Common myeloid progenitor, CD34-positive (primary cell): ENCODE measurements around the gene CLEC2D.
"Not testable (repeated sequence)": the region's sequence is repeated elsewhere in the genome, so short reads cannot be mapped to it uniquely, and the experiment has no call there.

Experiments used
- CTCF ChIA-PET: fragments of 350-600 bp; sonication (Branson Sonifier 250); formaldehyde crosslinking; loops from one replicate; lab custom pipeline; 2021; ENCODE audit warnings: antibody characterized with exemption; lab: Charles Lee
- POLR2A ChIA-PET: fragments of 350-600 bp; sonication (Branson Sonifier 250); formaldehyde crosslinking; loops from one replicate; lab custom pipeline; 2021; ENCODE audit warnings: antibody characterized with exemption; lab: Charles Lee
- DNase-seq, 3 donors: peaks; one replicate each; pipeline versions ENCODE4 v3.0.0 to v3.0.0-alpha.2; 2013
- H3K27ac ChIP-seq, 2 experiments: 1 replicate in 1 of 2; 2 replicates in 1 of 2; pipeline ENCODE4 v1.7.0; 2013; ENCODE audit warnings: inconsistent platforms in 2 of 2, low read length in 2 of 2, mild to moderate bottlenecking in 2 of 2, low read depth in 1 of 2, moderate library complexity in 1 of 2; ENCODE audit not compliant: severe bottlenecking in 2 of 2, insufficient read depth in 1 of 2, poor library complexity in 1 of 2
- H3K27me3 ChIP-seq, 5 experiments: replicated peaks in 2 of 5; 1 replicate in 3 of 5; 2 replicates in 2 of 5; pipeline versions ENCODE4 v1.6.1 to v1.7.0; 2013; ENCODE audit warnings: low read length in 4 of 5, mild to moderate bottlenecking in 2 of 5, moderate library complexity in 2 of 5, inconsistent platforms in 1 of 5; ENCODE audit not compliant: insufficient read depth in 5 of 5, control insufficient read depth in 4 of 5
- H3K36me3 ChIP-seq, 4 experiments: 1 replicate in 2 of 4; 2 replicates in 2 of 4; pipeline versions ENCODE4 v1.6.1 to v1.7.0; 2013; ENCODE audit warnings: low read length in 3 of 4, control low read depth in 1 of 4, mild to moderate bottlenecking in 1 of 4; ENCODE audit not compliant: control insufficient read depth in 4 of 4, insufficient read depth in 4 of 4
- H3K4me1 ChIP-seq, 4 experiments: 1 replicate in 3 of 4; 2 replicates in 1 of 4; pipeline versions ENCODE4 v1.6.1 to v1.7.1; 2013; ENCODE audit warnings: low read length in 3 of 4, mild to moderate bottlenecking in 3 of 4, control low read depth in 1 of 4, inconsistent platforms in 1 of 4, moderate library complexity in 1 of 4; ENCODE audit not compliant: control insufficient read depth in 4 of 4, insufficient read depth in 4 of 4; ENCODE audit errors: control extremely low read depth in 1 of 4
- H3K4me3 ChIP-seq, 7 experiments: 1 replicate in 4 of 7; 2 replicates in 3 of 7; pipeline versions ENCODE4 v1.5.1 to v1.7.0; 2013; ENCODE audit warnings: mild to moderate bottlenecking in 7 of 7, low read length in 6 of 7, moderate library complexity in 6 of 7, inconsistent platforms in 2 of 7, low read depth in 2 of 7, control low read depth in 1 of 7; ENCODE audit not compliant: insufficient read depth in 4 of 7, control insufficient read depth in 1 of 7; ENCODE audit errors: extremely low read depth in 1 of 7
- H3K9me3 ChIP-seq, 5 experiments: 1 replicate in 4 of 5; 2 replicates in 1 of 5; pipeline versions ENCODE4 v1.6.1 to v1.7.1; 2013; ENCODE audit warnings: low read length in 4 of 5, mild to moderate bottlenecking in 2 of 5, inconsistent platforms in 1 of 5, low read depth in 1 of 5, moderate library complexity in 1 of 5; ENCODE audit not compliant: control insufficient read depth in 4 of 5, insufficient read depth in 2 of 5; ENCODE audit errors: control extremely low read depth in 1 of 5
- WGBS: methylation state at CpG from one replicate; pipeline ENCODE4 v1.1.5; 2013; ENCODE audit not compliant: insufficient coverage; 5-methylcytosine and 5-hydroxymethylcytosine counted together

Gene CLEC2D

GRCh38 chr12:9644985-9645551 is 24.4 kb upstream of the CLEC2D start:
- POLR2A ChIA-PET, DNase-seq, H3K27me3 ChIP-seq, H3K27ac ChIP-seq, CTCF ChIA-PET: not testable (repeated sequence)
- H3K4me3 ChIP-seq = peak overlapping the region in 1 of 7 experiments; percentile 11
- H3K36me3 ChIP-seq = peaks cover 0 to 20% (median 3%) of the 10 kb centered on the region in 4 experiments
- WGBS = no CpG with 5 or more reads among the region's 1 CpG
- peaks cover 5 to 32% (median 28%) of the 10 kb centered on the region in 4 experiments for H3K4me1 ChIP-seq
- peaks cover 0 to 16% (median 5%) of the 10 kb centered on the region in 5 experiments for H3K9me3 ChIP-seq

- peak overlapping the region; percentile 42 to 98 (median 76) for H3K4me3 ChIP-seq
- H3K9me3 ChIP-seq = peaks cover 0 to 11% (median 2%) of the 10 kb centered on the region in 5 experiments
- DNase-seq = peak in 2 of 3 donors; percentile 38 to 55
- no peaks in the 10 kb centered on the region for H3K27me3 ChIP-seq
- peaks cover 11 to 53% (median 46%) of the 10 kb centered on the region in 4 experiments for H3K4me1 ChIP-seq
- POLR2A ChIA-PET = interaction anchor here (0.6 to 1.3 kb wide), 2 partner anchors 167 to 1534 kb away, joined by 3 read pairs; no protein-coding TSS in a partner anchor
- CTCF ChIA-PET = interaction anchor here (0.7 to 3.1 kb wide), 9 partner anchors 12 to 95 kb away, joined by 3 to 14 read pairs (median 5); no protein-coding TSS in a partner anchor
- peak overlapping the region; percentile 73 to 86 for H3K27ac ChIP-seq
- peaks cover 0 to 4% (median 0%) of the 10 kb centered on the region in 4 experiments for H3K36me3 ChIP-seq
- 51% methylated on average over 12 of the region's 13 CpGs for WGBS
These were observed 22.4 kb upstream of the CLEC2D start for GRCh38 chr12:9646794-9647781.

DNA sequence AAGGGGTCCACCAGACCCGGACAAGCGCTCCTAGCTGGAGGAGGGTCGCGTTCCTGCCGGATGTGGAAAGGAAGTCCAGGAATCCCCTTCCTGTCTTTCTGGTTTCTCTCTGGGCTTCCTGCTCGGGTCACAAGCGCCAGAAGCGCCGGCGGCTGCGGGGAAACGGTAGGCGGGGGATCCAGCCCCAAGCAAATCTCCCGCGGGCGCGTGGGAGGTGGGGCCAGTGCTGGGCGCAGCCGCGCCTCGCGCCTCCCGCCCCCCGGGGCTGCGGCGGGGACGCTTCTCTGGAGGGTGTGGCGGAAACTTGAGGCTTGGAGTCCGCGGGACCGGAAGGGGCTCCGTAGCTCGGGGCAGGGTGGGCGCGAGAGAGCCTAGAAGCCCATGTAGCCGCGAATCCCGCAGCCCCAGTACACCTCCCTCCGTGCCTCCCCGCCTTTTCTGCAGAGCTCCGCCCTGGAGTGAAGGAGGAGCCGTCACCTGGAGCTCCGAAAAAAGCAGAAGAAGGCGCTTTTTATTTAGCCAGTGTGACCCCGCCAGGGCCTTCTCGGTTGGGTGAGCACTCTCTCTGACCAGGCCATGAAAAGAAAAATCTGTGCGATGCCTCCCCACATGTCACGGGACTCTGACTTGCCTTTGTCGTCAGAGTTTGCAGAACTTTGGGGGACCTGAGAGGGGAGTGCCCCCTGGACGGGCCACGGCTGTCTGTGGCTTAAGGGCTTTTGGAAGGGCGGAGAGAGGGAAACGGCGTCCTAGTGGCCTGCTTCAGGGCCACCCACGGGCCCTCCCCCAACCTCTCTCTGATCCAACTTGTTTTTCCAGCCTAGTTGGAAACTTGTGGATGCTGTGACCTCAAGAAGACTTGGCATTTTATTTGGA is 21.4 kb upstream of the CLEC2D start:
- Histone ChIP-seq H3K27me3 (no peaks in the 10 kb centered on the region), H3K9me3 (peaks cover 0 to 4% (median 0%) of the 10 kb centered on the region in 5 experiments), H3K4me1 (peaks cover 15 to 61% (median 44%) of the 10 kb centered on the region in 4 experiments), H3K27ac (peak overlapping the region; percentile 73 to 86), H3K4me3 (peak overlapping the region; percentile 42 to 98 (median 76)), H3K36me3 (peaks cover 0 to 3% (median 1%) of the 10 kb centered on the region in 4 experiments)
- ChIA-PET CTCF (interaction anchor here (0.8 to 3.1 kb wide), 8 partner anchors 13 to 94 kb away, joined by 3 to 14 read pairs (median 6); no protein-coding TSS in a partner anchor), POLR2A (interaction anchor here (0.5 to 1.3 kb wide), 7 partner anchors 12 to 1533 kb away, joined by 3 to 7 read pairs (median 3); no protein-coding TSS in a partner anchor)
- WGBS = under 1% methylated on average over 51 of the region's 55 CpGs
- DNase-seq = peak; percentile 93 to 97 (median 97)

DNA sequence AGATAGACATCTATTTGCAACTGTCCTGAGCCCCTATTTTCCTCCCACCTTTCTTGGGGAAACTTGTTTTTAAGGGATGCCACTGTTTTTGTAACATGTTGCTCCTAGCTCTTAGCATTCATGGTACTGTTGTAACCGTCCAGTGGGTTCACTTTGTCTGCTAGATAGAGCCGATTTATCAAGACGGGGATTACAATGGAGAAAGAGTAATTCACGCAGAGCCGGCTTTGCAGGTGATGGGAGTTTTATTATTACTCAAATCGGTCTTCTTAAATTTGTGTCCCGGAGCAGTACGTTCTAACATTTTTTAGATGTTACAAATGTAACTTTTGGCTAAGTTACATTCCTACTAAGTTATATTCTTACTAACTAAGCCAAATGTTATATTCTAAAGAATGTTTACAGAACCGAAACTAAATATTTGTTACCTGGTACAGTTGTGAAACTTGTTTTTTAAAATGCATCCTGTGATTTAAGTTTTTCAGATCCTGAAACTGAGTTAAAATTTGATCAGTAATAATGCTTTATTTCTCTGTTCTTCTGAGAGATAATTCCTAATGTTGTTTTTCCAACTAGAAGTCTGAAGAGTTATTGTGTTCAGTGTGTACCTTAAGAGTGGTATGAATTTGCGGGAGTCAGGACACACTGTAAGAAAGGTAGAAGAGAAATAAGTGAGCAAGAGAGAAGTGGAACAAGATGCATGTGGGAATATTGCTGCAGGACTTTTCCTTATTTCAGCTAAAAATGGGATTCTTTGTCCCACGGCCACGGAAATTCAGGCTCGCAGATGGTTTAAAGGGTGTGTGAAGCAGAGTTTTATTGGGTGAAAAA is 20.6 kb upstream of the CLEC2D start:
- H3K4me1 ChIP-seq = peaks cover 17 to 62% (median 40%) of the 10 kb centered on the region in 4 experiments
- peaks cover 0 to 11% (median 2%) of the 10 kb centered on the region in 4 experiments for H3K36me3 ChIP-seq
- no peaks in the 10 kb centered on the region for H3K27me3 ChIP-seq
- no peak for DNase-seq
- 0% methylated on average over 4 of the region's 13 CpGs for WGBS
- POLR2A ChIA-PET = interaction anchor here (0.5 kb wide), 1 partner anchor 941 kb away, joined by 3 read pairs; no protein-coding TSS in a partner anchor
- CTCF ChIA-PET = interaction anchor here (1.1 to 3.1 kb wide), 4 partner anchors 13 to 59 kb away, joined by 6 to 14 read pairs (median 8); no protein-coding TSS in a partner anchor
- H3K9me3 ChIP-seq = peaks cover 0 to 4% (median 0%) of the 10 kb centered on the region in 5 experiments
- peak overlapping the region; percentile 61 to 86 for H3K27ac ChIP-seq
- H3K4me3 ChIP-seq = peak overlapping the region; percentile 35 to 98 (median 76)

DNA sequence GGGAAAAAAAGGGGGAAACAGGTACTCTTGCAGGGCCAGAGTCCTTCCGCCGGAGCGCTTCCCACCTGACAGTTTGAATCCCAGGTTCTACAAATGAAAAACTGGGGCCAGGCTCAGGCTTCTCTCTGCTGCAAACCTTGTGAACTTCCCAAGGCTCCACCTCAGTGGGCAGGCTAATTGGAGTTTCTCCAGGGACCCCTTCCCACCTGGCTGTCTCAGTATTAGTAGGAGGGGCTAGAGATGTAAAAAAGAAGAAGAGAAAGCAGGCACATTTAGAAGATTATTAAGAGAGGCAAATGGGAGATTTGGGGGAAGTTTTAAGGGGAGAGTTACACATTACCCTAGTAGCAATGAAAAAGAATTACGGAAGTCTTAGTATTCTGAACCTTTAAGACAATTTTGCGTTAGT is 20.0 kb upstream of the CLEC2D start:
- Histone ChIP-seq H3K27ac (peak overlapping the region; percentile 61 to 86), H3K4me1 (peaks cover 17 to 64% (median 41%) of the 10 kb centered on the region in 4 experiments), H3K27me3 (no peaks in the 10 kb centered on the region), H3K9me3 (peaks cover 0 to 4% (median 0%) of the 10 kb centered on the region in 5 experiments), H3K4me3 (peak overlapping the region; percentile 35 to 98 (median 76)), H3K36me3 (peaks cover 0 to 17% (median 8%) of the 10 kb centered on the region in 4 experiments)
- 0% methylated on average over 3 of the region's 5 CpGs for WGBS
- POLR2A ChIA-PET = no interaction called here
- peak in 1 of 3 donors; percentile 20 for DNase-seq
- CTCF ChIA-PET = no interaction called here
